CD4-positive, alpha-beta T cell (primary cell): Measurements from ENCODE around the gene KCNJ13. TPM values are rescaled to one million over a fixed set of nuclear protein-coding genes. Genes with fewer than 3 reads are reported as not detected.

Experiments
- ATAC-seq: fragments of 200-7000 bp; cut with Tn5 transposase; one replicate; pipeline ENCODE4 v1.10.0; 2022; ENCODE audit warnings: mild to moderate bottlenecking; ENCODE audit not compliant: poor library complexity
- CTCF ChIA-PET: fragments of 350-600 bp; sonication (Branson Sonifier 250); formaldehyde crosslinking; loops from one replicate; lab custom pipeline; 2021; ENCODE audit warnings: antibody characterized with exemption, inconsistent platforms; lab: Charles Lee
- POLR2A ChIA-PET: fragments of 350-600 bp; sonication (Branson Sonifier 250); formaldehyde crosslinking; loops from one replicate; lab custom pipeline; 2021; ENCODE audit warnings: antibody characterized with exemption, inconsistent platforms; lab: Charles Lee
- DNase-seq, 14 experiments: peaks; one replicate each; pipeline ENCODE4 v3.0.0-alpha.2; 2013 to 2020; ENCODE audit warnings: mixed read lengths in 2 of 14
- H3K27ac ChIP-seq, 2 donors: one replicate each; pipeline versions ENCODE4 v1.5.1 to v1.7.0; 2013; ENCODE audit warnings: low read length in 2 of 2, low read depth in 1 of 2, mild to moderate bottlenecking in 1 of 2
- H3K27me3 ChIP-seq, 2 experiments: 1 replicate in 1 of 2; 2 replicates in 1 of 2; pipeline versions ENCODE4 v1.6.1 to v1.7.0; 2013; ENCODE audit warnings: low read length in 2 of 2, control low read depth in 1 of 2, mild to moderate bottlenecking in 1 of 2, moderate library complexity in 1 of 2; ENCODE audit not compliant: insufficient read depth in 2 of 2, control insufficient read depth in 1 of 2
- H3K36me3 ChIP-seq: one replicate; pipeline ENCODE4 v1.6.1; 2013; ENCODE audit warnings: low read length, control low read depth; ENCODE audit not compliant: insufficient read depth
- H3K4me1 ChIP-seq: one replicate; pipeline ENCODE4 v1.6.1; 2013; ENCODE audit warnings: low read length, control low read depth; ENCODE audit not compliant: insufficient read depth
- H3K4me3 ChIP-seq: one replicate; pipeline ENCODE4 v1.5.1; 2013; ENCODE audit warnings: mild to moderate bottlenecking, low read length, moderate library complexity
- H3K9me3 ChIP-seq, 2 experiments: 1 replicate in 1 of 2; 2 replicates in 1 of 2; pipeline versions ENCODE4 v1.6.1 to v1.7.0; 2013; ENCODE audit warnings: low read length in 2 of 2, mild to moderate bottlenecking in 2 of 2, control low read depth in 1 of 2, moderate library complexity in 1 of 2; ENCODE audit not compliant: control insufficient read depth in 1 of 2, insufficient read depth in 1 of 2
- H3K27ac Mint-ChIP-seq: one replicate; pipeline ENCODE4 v1.8.0; 2020; ENCODE audit warnings: mixed read lengths
- H3K27me3 Mint-ChIP-seq: one replicate; pipeline ENCODE4 v1.8.0; 2021; ENCODE audit warnings: mixed read lengths
- H3K36me3 Mint-ChIP-seq: one replicate; pipeline ENCODE4 v1.8.0; 2021; ENCODE audit warnings: low read depth, mixed read lengths
- H3K4me1 Mint-ChIP-seq: one replicate; pipeline ENCODE4 v1.8.0; 2021; ENCODE audit warnings: low read depth, mixed read lengths
- H3K4me3 Mint-ChIP-seq: one replicate; pipeline ENCODE4 v1.8.0; 2020; ENCODE audit warnings: mild to moderate bottlenecking, mixed read lengths
- H3K9me3 Mint-ChIP-seq: one replicate; pipeline ENCODE4 v1.8.0; 2020; ENCODE audit warnings: mixed read lengths
- CTCF ChIP-seq: fragments of 200-600 bp; IDR thresholded peaks from one replicate; pipeline ENCODE4 v1.8.0; 2022; ENCODE audit warnings: antibody characterized with exemption, mild to moderate bottlenecking
- intact Hi-C, 2 experiments: fragments of 100-400 bp; cut with DNase I in 1 of 2; cut with micrococcal nuclease in 1 of 2; formaldehyde crosslinking; loops; one replicate each; pipeline versions ENCODE4 v1.15.1 to v1.9.0; 2023 to 2025; cut with DNase I, micrococcal nuclease
- total RNA-seq, 174 experiments: library from RNA in 2 of 174; stranded (reverse) in 2 of 174; gene quantifications; one replicate each; pipeline ENCODE4 v1.2.3 and lab custom pipeline; 2021 to 2026

KCNJ13 gene
- total RNA-seq, 2 experiments from 2014 or later: not detected

- H3K27me3 ChIP-seq: no peaks in the 10 kb centered on the region
- H3K36me3 Mint-ChIP-seq: peaks cover 63% of the 10 kb centered on the region
Observed at GRCh38 chr2:232750135-232750671, 26.2 kb downstream of the KCNJ13 start.

GRCh38 chr2:232749331-232749730 lies 27.0 kb downstream of the KCNJ13 start:
- intact Hi-C loops: no loop called here
- no peaks in the 10 kb centered on the region for H3K27me3 Mint-ChIP-seq
- Histone ChIP-seq H3K27me3 (no peaks in the 10 kb centered on the region), H3K36me3 (peaks cover 43% of the 10 kb centered on the region), H3K9me3 (no peaks in the 10 kb centered on the region), H3K4me3 (no peak overlapping the region), H3K27ac (no peak overlapping the region), H3K4me1 (no peaks in the 10 kb centered on the region)
- POLR2A ChIA-PET: no interaction called here
- no peak overlapping the region for H3K27ac Mint-ChIP-seq
- no peak for DNase-seq
- no peak overlapping the region for H3K4me3 Mint-ChIP-seq
- peaks cover 61% of the 10 kb centered on the region for H3K36me3 Mint-ChIP-seq
- no peak for TF ChIP-seq CTCF
- H3K9me3 Mint-ChIP-seq: no peaks in the 10 kb centered on the region
- CTCF ChIA-PET: no interaction called here
- H3K4me1 Mint-ChIP-seq: no peaks in the 10 kb centered on the region
- ATAC-seq: no peak

More at GRCh38 chr2:232750135-232750671, 26.2 kb downstream of the KCNJ13 start:
- CTCF ChIA-PET: no interaction called here
- Mint-ChIP-seq H3K27me3 (no peaks in the 10 kb centered on the region), H3K27ac (no peak overlapping the region), H3K4me1 (no peaks in the 10 kb centered on the region), H3K4me3 (no peak overlapping the region), H3K9me3 (no peaks in the 10 kb centered on the region)
- ATAC-seq (no peak), DNase-seq (no peak)
- H3K4me3 ChIP-seq: no peak overlapping the region
- no peak for TF ChIP-seq CTCF
- no peaks in the 10 kb centered on the region for H3K9me3 ChIP-seq
- H3K36me3 ChIP-seq: peaks cover 43% of the 10 kb centered on the region
- H3K27ac ChIP-seq: no peak overlapping the region
- intact Hi-C loops: no loop called here
- no peaks in the 10 kb centered on the region for H3K4me1 ChIP-seq
- POLR2A ChIA-PET: no interaction called here

- no peaks in the 10 kb centered on the region for H3K4me1 ChIP-seq
- DNase-seq (no peak), ATAC-seq (no peak)
- Mint-ChIP-seq H3K4me1 (peaks cover 4% of the 10 kb centered on the region), H3K4me3 (no peak overlapping the region), H3K27me3 (no peaks in the 10 kb centered on the region), H3K36me3 (peaks cover 54% of the 10 kb centered on the region), H3K27ac (no peak overlapping the region), H3K9me3 (no peaks in the 10 kb centered on the region)
- no peak for TF ChIP-seq CTCF
- ChIA-PET CTCF (no interaction called here), POLR2A (no interaction called here)
- H3K9me3 ChIP-seq: no peaks in the 10 kb centered on the region
- H3K27ac ChIP-seq: no peak overlapping the region
- H3K27me3 ChIP-seq: no peaks in the 10 kb centered on the region
- H3K4me3 ChIP-seq: no peak overlapping the region
- intact Hi-C loops: no loop called here
- H3K36me3 ChIP-seq: peaks cover 43% of the 10 kb centered on the region
Observed at GRCh38 chr2:232748038-232748437, 28.3 kb downstream of the KCNJ13 start.
